ENCODE results near the gene CACNA2D3. TPM values are rescaled to one million over a fixed set of nuclear protein-coding genes. Genes with fewer than 3 reads are reported as not detected.

CACNA2D3 gene
- polyA plus RNA-seq, 1 donor (not counting 4 experiments of a cell fraction or from before 2014, with no cell fraction given) = 0.08 TPM

GRCh38 chr3:54841471-54841870 is 719.1 kb downstream of the CACNA2D3 start:
- dilution Hi-C loops (cut with MboI; ENCODE audit: extremely low pct_ligation_motif_present, low sequenced_read_pairs) = no loop called here
- FAIRE-seq (no peak), DNase-seq (ENCODE audit: low read depth, low spot score) (no peak)
- Histone ChIP-seq H3K4me3 (ENCODE audit: control insufficient read depth in 2 of 3, extremely low read depth in 1 of 3, insufficient read depth in 2 of 3, low read depth in 1 of 3, low read length in 3 of 3) (no peak overlapping the region), H3K27me3 (ENCODE audit: control insufficient read depth, extremely low read depth, insufficient read depth, low read length) (no peaks in the 10 kb centered on the region), H3K9me3 (ENCODE audit: control insufficient read depth, low read depth, low read length) (no peaks in the 10 kb centered on the region), H3K4me2 (ENCODE audit: control insufficient read depth, extremely low read depth, insufficient read depth, low read depth, low read length) (no peak overlapping the region), H3K36me3 (ENCODE audit: control insufficient read depth in 2 of 2, extremely low read depth in 1 of 2, insufficient read depth in 2 of 2, low read length in 2 of 2) (no peaks in the 10 kb centered on the region), H3K4me1 (ENCODE audit: control insufficient read depth, extremely low read depth, insufficient read depth, low read length) (no peaks in the 10 kb centered on the region), H3K9me1 (ENCODE audit: control insufficient read depth, extremely low read depth, insufficient read depth, low read length) (no peaks in the 10 kb centered on the region), H3K9ac (ENCODE audit: control insufficient read depth, extremely low read depth, insufficient read depth, low read length) (no peak overlapping the region), H2AFZ (ENCODE audit: control insufficient read depth, low read length) (no peak overlapping the region), H4K20me1 (ENCODE audit: control insufficient read depth, extremely low read depth, insufficient read depth, low read length) (no peaks in the 10 kb centered on the region), H3K27ac (ENCODE audit: control insufficient read depth, insufficient read depth, low read length) (no peak overlapping the region), H3K79me2 (ENCODE audit: control insufficient read depth, insufficient read depth, low read length) (no peaks in the 10 kb centered on the region)
- TF ChIP-seq CTCF (optimal IDR thresholded peaks at IDR 0.05 in 1 of 3, IDR thresholded peaks at IDR 0.05 in 1 of 3, conservative IDR thresholded peaks at IDR 0.05 in 1 of 3; ENCODE audit: extremely low read depth in 1 of 3, insufficient read depth in 2 of 3, low read length in 3 of 3) (no peak), EZH2 (IDR thresholded peaks at IDR 0.05; ENCODE audit: low read length) (no peak)

GRCh38 chr3:54843352-54843751 is 721.0 kb downstream of the CACNA2D3 start:
- dilution Hi-C loops (cut with MboI; ENCODE audit: extremely low pct_ligation_motif_present, low sequenced_read_pairs) = no loop called here
- DNase-seq (ENCODE audit: low read depth, low spot score) = no peak
- H3K79me2 ChIP-seq (ENCODE audit: control insufficient read depth, insufficient read depth, low read length) = no peaks in the 10 kb centered on the region
- H3K9me3 ChIP-seq (ENCODE audit: control insufficient read depth, low read depth, low read length) = no peaks in the 10 kb centered on the region
- H3K4me1 ChIP-seq (ENCODE audit: control insufficient read depth, extremely low read depth, insufficient read depth, low read length) = no peaks in the 10 kb centered on the region
- H3K4me2 ChIP-seq (ENCODE audit: control insufficient read depth, extremely low read depth, insufficient read depth, low read depth, low read length) = no peak overlapping the region
- H4K20me1 ChIP-seq (ENCODE audit: control insufficient read depth, extremely low read depth, insufficient read depth, low read length) = no peaks in the 10 kb centered on the region
- H3K36me3 ChIP-seq (ENCODE audit: control insufficient read depth in 2 of 2, extremely low read depth in 1 of 2, insufficient read depth in 2 of 2, low read length in 2 of 2) = no peaks in the 10 kb centered on the region
- H2AFZ ChIP-seq (ENCODE audit: control insufficient read depth, low read length) = no peak overlapping the region
- H3K4me3 ChIP-seq (ENCODE audit: control insufficient read depth in 2 of 3, extremely low read depth in 1 of 3, insufficient read depth in 2 of 3, low read depth in 1 of 3, low read length in 3 of 3) = no peak overlapping the region
- H3K27me3 ChIP-seq (ENCODE audit: control insufficient read depth, extremely low read depth, insufficient read depth, low read length) = no peaks in the 10 kb centered on the region
- TF ChIP-seq EZH2 (IDR thresholded peaks at IDR 0.05; ENCODE audit: low read length) (no peak), CTCF (optimal IDR thresholded peaks at IDR 0.05 in 1 of 3, IDR thresholded peaks at IDR 0.05 in 1 of 3, conservative IDR thresholded peaks at IDR 0.05 in 1 of 3; ENCODE audit: extremely low read depth in 1 of 3, insufficient read depth in 2 of 3, low read length in 3 of 3) (no peak)
- no peak overlapping the region for H3K9ac ChIP-seq (ENCODE audit: control insufficient read depth, extremely low read depth, insufficient read depth, low read length)
- H3K27ac ChIP-seq (ENCODE audit: control insufficient read depth, insufficient read depth, low read length) = no peak overlapping the region
- no peak for FAIRE-seq
- no peaks in the 10 kb centered on the region for H3K9me1 ChIP-seq (ENCODE audit: control insufficient read depth, extremely low read depth, insufficient read depth, low read length)
